OCI-LY7 (cell line): ENCODE measurements around the gene DDX51.

ENCODE experiments used
- EZH2phosphoT487 ChIP-seq: fragments of 200-600 bp; sonication (generic); IDR thresholded peaks from 2 replicates; pipeline ENCODE4 v1.6.1; 2018; ENCODE audit warnings: low read depth, borderline replicate concordance, mild to moderate bottlenecking, mixed run types, antibody characterized with exemption, low read length, moderate library complexity, mixed read lengths
- TF ChIP-seq, protein P1 (sequence below): fragments of 200-600 bp; sonication (generic); conservative IDR thresholded peaks from 2 replicates; pipeline ENCODE4 v1.5.1; 2014; ENCODE audit warnings: mild to moderate bottlenecking, antibody characterized with exemption, low read length, moderate library complexity, mixed read lengths

GRCh38 chr12:132186857-132187620, 42.9 kb upstream of the DDX51 start:
- TF ChIP-seq, protein P1, sequence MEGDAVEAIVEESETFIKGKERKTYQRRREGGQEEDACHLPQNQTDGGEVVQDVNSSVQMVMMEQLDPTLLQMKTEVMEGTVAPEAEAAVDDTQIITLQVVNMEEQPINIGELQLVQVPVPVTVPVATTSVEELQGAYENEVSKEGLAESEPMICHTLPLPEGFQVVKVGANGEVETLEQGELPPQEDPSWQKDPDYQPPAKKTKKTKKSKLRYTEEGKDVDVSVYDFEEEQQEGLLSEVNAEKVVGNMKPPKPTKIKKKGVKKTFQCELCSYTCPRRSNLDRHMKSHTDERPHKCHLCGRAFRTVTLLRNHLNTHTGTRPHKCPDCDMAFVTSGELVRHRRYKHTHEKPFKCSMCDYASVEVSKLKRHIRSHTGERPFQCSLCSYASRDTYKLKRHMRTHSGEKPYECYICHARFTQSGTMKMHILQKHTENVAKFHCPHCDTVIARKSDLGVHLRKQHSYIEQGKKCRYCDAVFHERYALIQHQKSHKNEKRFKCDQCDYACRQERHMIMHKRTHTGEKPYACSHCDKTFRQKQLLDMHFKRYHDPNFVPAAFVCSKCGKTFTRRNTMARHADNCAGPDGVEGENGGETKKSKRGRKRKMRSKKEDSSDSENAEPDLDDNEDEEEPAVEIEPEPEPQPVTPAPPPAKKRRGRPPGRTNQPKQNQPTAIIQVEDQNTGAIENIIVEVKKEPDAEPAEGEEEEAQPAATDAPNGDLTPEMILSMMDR = no peak
- TF ChIP-seq EZH2phosphoT487 = no peak
